Measurements from ENCODE around the gene S100A6. TPM values are rescaled to one million over a fixed set of nuclear protein-coding genes. Genes with fewer than 3 reads are reported as not detected.

S100A6 gene
- polyA plus RNA-seq, 1 donor from 2014 or later = 397 TPM

DNA sequence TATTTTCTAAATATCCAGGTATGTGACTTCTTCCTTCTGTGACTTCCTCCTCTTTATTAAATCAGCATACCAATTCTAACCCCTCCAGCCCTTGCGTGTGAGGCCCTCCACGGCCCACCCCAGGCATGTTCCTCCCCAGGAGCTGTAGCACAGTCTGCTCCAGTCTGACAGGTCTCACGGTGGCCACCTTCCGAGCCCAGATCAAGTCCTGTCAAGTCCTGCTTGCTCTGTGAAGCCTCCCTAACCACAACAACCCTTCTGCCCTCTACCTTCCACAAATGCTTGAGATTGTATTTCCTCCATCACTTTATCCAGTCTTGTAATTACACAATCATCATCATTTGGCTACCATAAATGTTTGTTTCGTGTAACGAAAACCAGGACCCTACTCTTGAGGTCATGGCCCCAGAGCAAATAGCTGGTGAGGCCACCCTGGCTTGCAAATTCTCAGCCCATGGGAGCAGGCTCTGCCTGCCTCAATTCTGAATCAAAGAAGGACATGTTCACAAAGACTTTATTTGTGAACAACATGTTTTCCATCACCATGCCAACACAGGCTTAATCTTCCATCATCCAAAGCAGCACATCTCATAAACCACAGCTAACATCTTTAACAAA, 42.3 kb downstream of the S100A6 start:
- Mint-ChIP-seq H3K4me3 (no peak overlapping the region), H3K4me1 (peaks cover 0 to 4% (median 4%) of the 10 kb centered on the region in 3 donors), H3K27ac (peak overlapping the region in 1 of 3 donors; percentile 33)

GRCh38 chr1:153490272-153491051, 45.3 kb downstream of the S100A6 start:
- H3K4me3 Mint-ChIP-seq = no peak overlapping the region
- peaks cover 10% of the 10 kb centered on the region for H3K27me3 Mint-ChIP-seq
- peaks cover 0 to 4% (median 4%) of the 10 kb centered on the region in 3 donors for H3K4me1 Mint-ChIP-seq
- H3K36me3 Mint-ChIP-seq = no peaks in the 10 kb centered on the region
- H3K9me3 Mint-ChIP-seq = peaks cover 0 to 2% (median 0%) of the 10 kb centered on the region in 3 donors
- H3K27ac Mint-ChIP-seq = no peak overlapping the region

More for the DNA sequence above, 42.3 kb downstream of the S100A6 start:
- Mint-ChIP-seq H3K36me3 (no peaks in the 10 kb centered on the region), H3K27me3 (peaks cover 9% of the 10 kb centered on the region), H3K9me3 (no peaks in the 10 kb centered on the region)

DNA sequence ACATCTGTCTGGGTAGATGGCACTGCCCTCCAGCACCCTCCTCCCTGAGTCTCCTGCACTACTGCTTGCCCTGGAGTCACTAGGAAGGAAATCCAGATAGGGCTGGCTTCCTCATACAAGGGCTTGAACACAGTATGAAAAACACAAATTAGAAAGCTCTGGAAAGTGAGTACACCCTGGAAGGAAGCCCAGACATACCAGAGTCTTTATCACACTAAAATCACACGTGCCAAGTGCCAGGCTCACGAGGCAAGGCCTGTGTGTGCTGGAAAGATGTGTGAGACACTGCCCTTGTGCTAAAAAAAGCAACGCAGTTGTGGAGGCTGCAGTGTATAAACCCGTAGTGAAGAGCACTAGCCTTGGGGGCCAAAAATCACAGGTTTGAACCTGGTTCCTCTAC, 47.1 kb downstream of the S100A6 start:
- Mint-ChIP-seq H3K4me1 (no peaks in the 10 kb centered on the region), H3K27ac (no peak overlapping the region), H3K27me3 (peaks cover 14% of the 10 kb centered on the region), H3K36me3 (no peaks in the 10 kb centered on the region), H3K4me3 (no peak overlapping the region), H3K9me3 (peaks cover 0 to 2% (median 0%) of the 10 kb centered on the region in 3 donors)

DNA sequence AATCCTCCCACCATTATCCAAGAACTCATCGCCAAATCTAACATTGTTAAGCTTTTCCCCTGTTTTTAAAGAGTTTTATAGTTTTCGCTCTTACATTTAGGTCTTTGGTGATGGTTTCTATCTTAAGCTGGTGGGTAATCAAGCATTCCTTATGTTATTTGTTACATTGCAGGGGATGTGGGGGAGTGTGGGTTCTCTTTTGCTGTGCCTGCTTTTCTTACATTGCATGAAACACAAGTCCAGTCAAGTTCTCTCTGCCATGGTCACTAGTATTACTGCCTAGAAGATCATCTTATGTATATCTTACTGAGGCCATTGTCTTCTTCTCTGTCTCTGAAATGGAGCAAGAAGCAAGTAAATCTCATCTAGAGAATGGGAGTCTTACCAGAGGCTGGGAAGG, 48.1 kb downstream of the S100A6 start:
- peaks cover 16% of the 10 kb centered on the region for H3K27me3 Mint-ChIP-seq
- H3K4me3 Mint-ChIP-seq = no peak overlapping the region
- no peaks in the 10 kb centered on the region for H3K36me3 Mint-ChIP-seq
- peaks cover 0 to 2% (median 0%) of the 10 kb centered on the region in 3 donors for H3K9me3 Mint-ChIP-seq
- H3K27ac Mint-ChIP-seq = no peak overlapping the region
- no peaks in the 10 kb centered on the region for H3K4me1 Mint-ChIP-seq

- Mint-ChIP-seq H3K27me3 (peaks cover 20% of the 10 kb centered on the region), H3K27ac (no peak overlapping the region), H3K9me3 (peaks cover 0 to 2% (median 0%) of the 10 kb centered on the region in 3 donors), H3K4me3 (no peak overlapping the region), H3K4me1 (no peaks in the 10 kb centered on the region), H3K36me3 (peaks cover 1% of the 10 kb centered on the region)
These were observed 49.9 kb downstream of the S100A6 start for GRCh38 chr1:153485863-153486262.

Other genes starting within 250 kb of the S100A6 start
- gene PGLYRP3, start 223.0 kb downstream of the S100A6 start, polyA plus RNA-seq = not detected
- not detected for gene PGLYRP4, start 187.2 kb downstream of the S100A6 start, polyA plus RNA-seq
- 44.6 TPM for gene S100A9, start 178.1 kb downstream of the S100A6 start, polyA plus RNA-seq
- 0.97 TPM for gene S100A12, start 160.4 kb downstream of the S100A6 start, polyA plus RNA-seq
- gene S100A8, start 144.9 kb downstream of the S100A6 start, polyA plus RNA-seq = 28.0 TPM
- gene S100A7A, start 119.5 kb downstream of the S100A6 start, polyA plus RNA-seq = not detected
- gene S100A7, start 75.3 kb downstream of the S100A6 start, polyA plus RNA-seq = not detected
- gene S100A5, start 4.9 kb upstream of the S100A6 start, polyA plus RNA-seq = 1.4 TPM
- 524 TPM for gene S100A4, start 9.8 kb upstream of the S100A6 start, polyA plus RNA-seq
- not detected for gene S100A3, start 13.3 kb upstream of the S100A6 start, polyA plus RNA-seq
- not detected for gene S100A2, start 29.9 kb upstream of the S100A6 start, polyA plus RNA-seq
- not detected for gene S100A16, start 77.1 kb upstream of the S100A6 start, polyA plus RNA-seq
- gene S100A14, start 80.3 kb upstream of the S100A6 start, polyA plus RNA-seq = not detected
- gene S100A13, start 91.5 kb upstream of the S100A6 start, polyA plus RNA-seq = 3.0 TPM
- gene S100A1, start 92.4 kb upstream of the S100A6 start, polyA plus RNA-seq = not detected
- gene CHTOP, start 98.1 kb upstream of the S100A6 start, polyA plus RNA-seq = 78.6 TPM
- gene SNAPIN, start 122.7 kb upstream of the S100A6 start, polyA plus RNA-seq = 74.5 TPM
- gene ILF2, start 135.0 kb upstream of the S100A6 start, polyA plus RNA-seq = 106 TPM
- not detected for gene NPR1, start 142.7 kb upstream of the S100A6 start, polyA plus RNA-seq
- gene INTS3, start 192.1 kb upstream of the S100A6 start, polyA plus RNA-seq = 11.8 TPM
- 12.9 TPM for gene SLC27A3, start 239.4 kb upstream of the S100A6 start, polyA plus RNA-seq